ENCODE data around the gene RNF113B. TPM values are rescaled to one million over a fixed set of nuclear protein-coding genes. Genes with fewer than 3 reads are reported as not detected.

RNF113B gene
- total RNA-seq, 1 experiment from 2014 or later: not detected

DNA sequence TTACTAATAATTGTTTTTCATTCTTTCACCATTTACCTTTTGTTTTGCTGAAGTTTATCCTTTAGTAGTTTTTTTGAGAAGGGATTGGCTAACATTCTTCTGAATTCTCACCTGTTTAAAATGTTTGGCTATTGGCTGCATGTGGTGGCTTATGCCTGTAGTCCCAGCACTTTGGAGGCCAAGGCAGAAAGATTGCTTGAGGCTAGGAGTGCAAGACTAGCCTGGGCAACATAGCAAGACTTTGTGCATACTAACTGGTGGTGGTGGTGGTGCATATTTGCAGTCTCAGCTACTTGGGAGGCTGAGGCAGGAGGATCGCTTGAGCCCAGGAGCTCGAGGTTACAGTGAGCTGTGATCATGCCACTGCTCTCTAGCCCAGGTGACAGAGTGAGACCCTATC is 27.5 kb upstream of the RNF113B start:
- no peak for DNase-seq (ENCODE audit: low read depth)

DNA sequence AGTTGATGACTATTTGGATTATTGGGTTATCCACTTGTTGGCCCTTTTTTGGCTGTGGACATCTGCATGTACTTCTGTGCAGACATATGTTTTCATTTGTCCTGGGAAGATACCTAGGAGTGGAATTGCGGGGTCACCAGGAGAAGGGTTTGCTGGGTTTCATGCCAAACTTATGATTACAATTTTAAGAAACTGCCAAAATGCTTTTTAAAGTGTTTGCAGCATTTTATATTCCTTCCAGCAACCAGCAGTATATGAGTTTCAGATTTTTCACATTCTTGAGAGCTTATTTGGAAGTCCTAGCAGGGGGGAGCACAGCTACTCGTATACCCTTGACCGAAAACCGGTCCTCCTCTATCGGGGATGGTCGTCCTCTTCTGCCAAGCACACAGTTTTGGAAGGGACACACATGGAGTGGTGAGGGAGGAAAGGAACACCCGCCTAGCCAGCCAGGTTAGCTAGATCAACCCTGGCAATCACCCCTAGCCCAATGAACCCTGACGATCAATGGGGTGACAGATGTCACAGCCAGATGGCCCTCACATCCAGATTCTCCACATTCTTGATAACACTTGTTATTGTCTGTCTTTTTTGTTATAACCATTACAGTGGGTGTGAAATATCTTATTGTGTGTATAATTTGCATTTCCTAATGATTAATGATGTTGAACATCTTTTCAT is 26.7 kb upstream of the RNF113B start:
- no peak for DNase-seq (ENCODE audit: low read depth)

DNA sequence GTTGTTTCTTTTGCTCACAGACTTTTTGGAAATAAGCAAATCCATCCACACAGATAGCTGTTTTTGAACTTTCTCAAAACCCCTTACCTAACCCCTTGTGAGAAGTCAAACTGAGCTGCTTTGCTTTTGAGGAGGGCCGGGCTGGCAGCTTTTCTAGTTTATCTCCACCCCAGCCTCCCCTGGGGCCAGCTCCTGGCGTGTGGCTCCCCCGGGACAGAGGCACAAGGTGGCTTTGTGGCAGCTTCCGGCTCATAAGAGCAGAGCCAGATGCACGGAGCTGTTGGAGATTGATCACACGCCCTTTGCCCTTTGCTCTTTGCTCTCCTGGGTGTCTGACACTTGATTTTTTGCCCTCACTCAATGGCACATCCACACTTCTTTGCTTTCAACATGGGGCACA is 24.9 kb upstream of the RNF113B start:
- DNase-seq (ENCODE audit: low read depth): no peak

DNA sequence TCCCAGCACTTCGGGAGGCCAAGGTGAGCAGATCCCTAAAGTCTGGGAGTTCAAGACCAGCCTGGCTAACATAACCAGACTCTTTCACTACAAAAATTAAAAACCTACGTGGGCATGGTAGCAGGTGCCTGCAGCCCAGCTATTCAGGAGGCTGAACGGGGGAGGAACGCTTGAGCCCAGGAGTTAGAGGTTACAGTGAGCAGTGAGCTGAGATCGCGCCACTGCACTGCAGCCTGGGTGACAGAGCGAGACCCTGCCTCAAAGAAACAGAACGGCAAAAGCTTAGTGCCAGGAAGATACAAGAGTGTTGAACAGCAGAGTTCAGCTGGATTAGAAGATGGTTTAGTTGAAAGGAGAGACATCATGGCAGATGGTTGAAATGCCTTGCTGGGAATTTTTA is 24.1 kb upstream of the RNF113B start:
- no peak for DNase-seq (ENCODE audit: low read depth)

DNA sequence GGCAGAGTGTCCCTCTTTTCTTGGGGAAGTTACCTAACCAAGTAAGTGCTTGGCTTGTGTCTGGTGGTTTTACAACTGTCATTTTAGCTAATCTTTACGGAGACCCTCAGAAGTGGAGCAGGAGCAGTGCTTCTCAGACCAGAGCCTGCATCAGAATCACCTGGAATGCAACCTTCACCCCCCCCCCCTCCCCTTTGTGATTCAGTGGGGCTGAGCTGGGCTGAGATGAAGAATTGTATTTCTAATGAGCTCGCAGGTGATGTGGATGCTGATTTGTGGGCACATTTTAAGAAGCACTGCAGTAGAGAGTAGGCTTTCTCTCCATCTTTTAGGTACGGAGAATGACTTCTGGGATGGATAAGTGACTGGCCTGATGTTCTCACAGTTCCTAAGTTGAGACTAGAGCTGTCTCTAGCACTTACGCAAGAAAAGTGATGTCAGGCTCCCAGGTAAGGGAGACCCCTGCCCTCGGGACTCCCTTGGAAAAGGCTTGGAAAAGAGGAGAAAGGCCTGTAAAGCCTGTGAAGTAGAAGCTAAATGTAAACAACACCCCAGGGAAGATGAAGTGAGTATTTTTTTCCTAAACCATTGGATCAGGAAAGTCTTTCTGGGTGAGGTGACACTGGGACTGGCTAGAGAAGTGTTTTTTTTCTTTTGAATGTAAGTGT is 23.3 kb upstream of the RNF113B start:
- no peak for DNase-seq (ENCODE audit: low read depth)

DNA sequence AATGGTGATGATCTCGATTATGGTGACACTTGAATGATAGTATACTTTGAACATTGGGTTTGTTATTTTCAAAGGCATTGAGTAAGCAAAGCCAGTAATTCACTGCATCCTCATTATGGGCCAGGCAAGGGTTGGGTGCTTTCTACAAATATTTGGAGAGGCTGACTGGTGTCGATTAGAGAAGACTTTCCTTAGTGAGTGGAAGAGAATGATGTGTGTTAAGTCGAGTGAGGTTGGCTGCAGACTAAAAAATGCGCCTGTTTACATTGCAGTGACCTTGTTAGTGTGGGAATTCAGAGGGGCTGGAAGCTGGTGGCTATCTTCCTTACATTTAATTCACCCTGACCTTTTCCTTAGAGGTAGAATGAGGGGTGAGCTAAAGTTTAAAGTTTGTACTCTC is 22.4 kb upstream of the RNF113B start:
- DNase-seq (ENCODE audit: low read depth): no peak

DNA sequence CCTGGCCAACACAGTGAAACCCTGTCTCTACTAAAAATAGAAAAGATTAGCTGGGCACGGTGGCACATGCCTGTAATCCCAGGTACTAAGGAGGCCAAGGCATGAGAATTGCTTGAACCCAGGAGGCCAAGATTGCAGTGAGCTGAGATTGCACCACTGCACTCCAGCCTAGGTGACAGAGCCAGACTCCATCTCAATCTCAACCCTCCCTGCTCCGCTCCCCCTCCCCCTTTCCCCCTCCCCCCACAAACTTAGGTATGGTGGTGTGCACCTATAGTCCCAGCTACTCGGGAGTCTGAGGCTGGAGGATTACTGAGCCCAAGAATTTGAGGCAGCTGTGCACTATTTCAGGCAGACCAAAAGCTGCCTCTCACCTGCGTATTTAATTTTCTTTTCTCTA is 21.6 kb upstream of the RNF113B start:
- no peak for DNase-seq (ENCODE audit: low read depth)

DNA sequence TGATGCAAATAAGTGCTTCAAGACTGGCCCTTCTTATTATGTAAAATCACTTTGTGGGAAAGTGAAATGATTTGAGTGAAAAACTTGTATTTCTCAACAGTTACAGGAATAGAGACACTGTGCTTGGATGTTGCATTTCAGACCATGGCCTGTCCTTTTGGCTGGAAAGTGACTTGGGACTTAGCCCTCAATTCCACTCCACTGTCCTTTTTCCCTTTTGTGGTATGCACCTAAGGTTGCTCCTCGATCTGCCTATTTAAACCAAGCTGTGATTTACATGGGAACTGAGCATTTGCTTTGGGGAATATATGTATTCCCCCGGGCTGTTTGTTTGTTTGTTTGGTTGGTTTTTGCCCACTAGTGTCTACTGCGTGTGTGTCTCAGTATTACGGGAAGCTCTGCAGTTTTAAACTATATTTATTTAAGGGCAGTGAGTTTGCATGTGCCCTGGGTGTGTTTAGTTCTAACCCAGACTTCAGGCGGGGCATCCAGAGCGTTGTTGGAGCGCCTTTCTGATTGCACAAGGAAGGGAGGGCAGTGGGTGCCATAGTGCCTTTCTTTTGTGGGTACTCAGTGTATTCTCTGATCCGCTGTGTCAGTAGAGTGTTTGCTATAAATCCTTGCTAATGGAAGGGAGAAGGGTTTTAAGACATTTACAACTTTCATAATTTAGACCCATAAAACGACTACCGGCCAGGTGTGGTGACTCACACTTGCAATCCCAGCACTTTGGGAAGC is 18.2 kb upstream of the RNF113B start:
- DNase-seq (ENCODE audit: low read depth): peak; percentile 39

DNA sequence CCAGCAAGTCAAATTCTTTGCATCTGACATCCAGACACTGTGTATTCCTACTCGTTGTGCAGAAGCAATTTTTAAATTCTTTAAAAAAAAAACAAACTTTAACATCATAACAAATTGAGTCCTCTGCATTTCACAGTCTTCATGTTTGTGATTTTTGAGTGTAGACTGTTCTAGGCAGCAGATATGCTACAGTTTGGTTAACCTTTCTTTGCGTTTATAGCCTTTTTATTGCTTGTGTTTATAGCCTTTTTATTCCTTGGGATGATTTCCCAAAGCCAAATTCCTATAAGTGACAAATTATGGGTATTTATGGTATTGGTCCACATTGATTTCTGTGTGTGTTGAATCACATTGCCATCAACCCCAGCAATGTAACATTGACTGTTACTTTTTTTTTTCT is 14.9 kb upstream of the RNF113B start:
- DNase-seq (ENCODE audit: low read depth): no peak

DNA sequence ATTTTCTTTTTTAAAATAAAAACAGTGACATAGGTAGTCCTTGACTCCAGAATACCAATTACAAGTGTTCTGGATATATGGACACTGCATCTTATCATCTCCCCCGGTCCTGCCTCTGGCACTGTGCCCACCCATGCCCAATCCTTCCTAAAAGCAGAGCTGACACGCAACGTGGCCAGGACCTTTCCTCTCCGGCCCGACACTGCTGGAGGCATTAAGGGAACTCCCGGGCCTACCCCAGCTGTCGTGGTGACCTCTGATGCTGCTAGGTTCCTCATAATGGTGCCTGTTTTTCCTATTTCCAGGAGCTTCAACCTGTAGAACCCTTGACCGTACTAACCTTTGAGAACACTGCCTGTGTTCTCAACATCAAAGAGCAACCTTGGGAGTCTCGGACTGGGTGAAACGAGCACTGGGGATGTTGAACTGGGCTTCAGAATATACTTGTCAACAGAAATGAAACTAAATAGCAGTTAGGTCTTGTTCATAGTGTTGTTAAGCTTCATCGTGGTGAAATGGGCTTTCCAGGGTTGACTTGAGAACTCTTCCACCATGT is 13.9 kb upstream of the RNF113B start:
- DNase-seq (ENCODE audit: low read depth): no peak

DNA sequence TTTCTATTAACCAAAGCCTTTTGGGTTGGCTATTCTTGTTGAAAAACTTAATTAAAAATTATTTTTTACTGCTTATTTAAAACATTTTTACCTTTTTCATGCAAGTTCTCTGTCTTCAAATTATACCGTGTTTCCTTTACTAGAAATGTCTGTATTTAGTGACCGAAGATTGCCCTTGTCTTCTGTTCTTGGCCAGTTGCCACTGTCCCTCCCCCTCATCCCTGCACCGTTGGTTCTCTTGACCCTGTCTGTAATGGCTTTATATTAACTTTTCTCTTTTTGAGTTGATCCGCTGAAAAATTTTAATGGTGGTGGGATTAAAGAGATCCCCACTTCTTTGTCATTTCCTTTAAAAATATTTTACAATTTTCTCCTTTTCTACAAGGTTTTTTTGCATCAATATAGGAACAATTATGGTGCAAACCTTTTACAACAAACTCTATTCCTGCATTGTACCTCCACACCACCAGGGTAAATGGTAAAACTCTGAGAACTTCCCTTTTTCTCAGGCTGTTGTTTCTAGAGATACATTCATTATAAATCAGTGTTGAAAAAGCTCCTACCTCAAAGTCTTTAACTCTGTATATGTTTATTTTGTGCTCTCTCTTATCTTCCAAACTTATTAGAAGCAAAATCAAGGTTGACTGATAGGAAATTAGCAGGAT is 12.9 kb upstream of the RNF113B start:
- no peak for DNase-seq (ENCODE audit: low read depth)

DNA sequence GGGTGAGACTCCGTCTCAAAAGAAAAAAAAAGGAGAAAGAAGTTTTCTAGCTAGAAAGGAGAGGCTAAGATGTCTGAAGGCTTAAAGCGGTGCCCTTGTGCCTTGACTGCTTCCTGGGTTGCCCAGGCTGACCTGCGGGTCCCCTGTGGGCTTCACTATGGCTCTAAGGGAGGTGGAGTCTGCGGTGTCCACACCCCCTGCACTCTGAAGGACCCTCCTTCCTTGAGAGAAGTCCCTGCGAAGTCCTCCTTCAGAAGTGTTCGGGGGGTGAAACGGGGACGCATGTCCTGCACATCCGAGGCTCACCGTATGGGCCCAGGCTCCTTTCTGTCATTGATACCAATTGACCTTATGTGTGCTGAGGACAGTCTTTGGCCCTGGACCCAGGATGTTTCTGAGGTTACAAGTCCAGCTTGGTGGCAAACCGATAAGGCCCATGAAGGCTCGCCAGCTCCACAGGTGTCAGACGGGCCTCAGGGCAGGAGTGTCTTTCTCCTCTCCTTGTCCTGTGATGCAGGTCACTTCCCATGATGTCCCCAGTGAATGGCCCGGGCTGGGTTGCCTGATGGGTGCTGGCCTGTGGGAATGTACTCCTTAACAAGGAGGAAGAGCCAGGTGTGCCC is 11.6 kb upstream of the RNF113B start:
- no peak for DNase-seq (ENCODE audit: low read depth)

DNA sequence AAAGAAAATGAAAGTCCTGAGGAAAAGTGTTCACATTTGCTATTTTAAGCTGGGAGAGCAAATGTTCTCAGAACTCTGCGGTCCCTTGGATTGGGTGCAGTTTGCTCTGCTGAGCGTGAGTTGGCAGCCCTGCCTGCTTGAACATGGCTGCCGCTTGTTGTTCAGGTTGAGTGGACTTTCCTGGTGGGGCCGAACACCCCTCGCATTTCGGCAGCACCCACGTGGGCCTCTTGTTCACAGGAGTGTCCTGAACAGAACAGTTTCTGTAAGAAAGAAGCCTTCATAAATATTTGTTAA is 10.8 kb upstream of the RNF113B start:
- DNase-seq (ENCODE audit: low read depth): no peak

DNA sequence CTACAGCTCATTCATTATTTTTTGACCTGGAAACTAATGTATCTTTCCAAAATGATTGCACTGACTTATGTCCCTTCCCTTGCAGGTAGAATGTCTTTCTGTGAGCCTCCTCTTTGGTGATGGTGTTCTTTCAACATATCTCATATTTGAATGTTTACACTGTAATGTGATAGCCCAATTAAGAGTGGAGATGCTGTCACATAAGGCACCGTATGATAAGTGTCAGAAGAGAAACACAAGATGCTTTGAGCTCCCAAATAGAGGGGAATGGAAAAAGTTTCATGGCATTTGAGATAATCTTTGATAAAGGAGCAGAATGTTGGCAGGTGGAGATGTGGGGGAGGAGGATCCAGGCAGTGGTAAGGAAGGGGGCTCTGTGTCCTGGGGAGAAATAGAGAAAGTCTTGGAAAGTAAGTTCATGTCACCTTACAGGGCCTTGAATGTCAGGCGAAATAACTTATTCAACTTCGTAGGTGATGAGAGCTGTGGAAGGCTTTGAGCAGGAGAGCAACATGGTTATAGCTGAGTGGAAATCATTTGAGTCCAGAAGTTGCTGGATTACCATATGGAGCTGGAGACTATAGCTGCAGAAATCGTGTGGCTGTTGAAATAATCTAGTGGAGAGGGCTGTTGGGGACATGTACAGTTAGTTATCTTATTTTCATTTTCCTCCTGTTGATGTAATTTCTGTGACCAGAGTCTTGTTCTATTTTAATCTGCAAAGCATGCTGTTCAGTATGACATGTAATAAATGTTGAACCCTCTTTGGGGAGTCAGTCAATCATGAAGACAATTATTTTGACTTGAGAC is 10.3 kb upstream of the RNF113B start:
- no peak for DNase-seq (ENCODE audit: low read depth)

DNA sequence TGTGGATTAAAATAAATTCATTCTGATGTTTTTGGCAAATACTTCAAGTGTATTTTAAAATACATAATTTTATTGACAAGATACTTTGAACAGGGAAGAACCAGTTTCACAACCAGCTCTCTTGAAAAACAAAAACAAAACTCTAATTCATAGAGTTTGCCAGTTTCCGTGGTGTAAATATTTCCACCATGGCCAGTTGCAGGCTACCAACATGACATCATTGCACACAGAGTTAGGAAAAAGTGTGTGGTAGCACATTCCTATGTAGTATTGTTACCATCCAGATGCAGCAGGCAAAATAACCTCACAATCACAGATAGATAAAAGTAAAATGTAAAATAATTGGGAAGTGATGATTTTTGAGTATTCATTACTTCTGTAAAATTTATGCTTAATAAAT is 7.7 kb upstream of the RNF113B start:
- DNase-seq (ENCODE audit: low read depth): peak; percentile 24

DNA sequence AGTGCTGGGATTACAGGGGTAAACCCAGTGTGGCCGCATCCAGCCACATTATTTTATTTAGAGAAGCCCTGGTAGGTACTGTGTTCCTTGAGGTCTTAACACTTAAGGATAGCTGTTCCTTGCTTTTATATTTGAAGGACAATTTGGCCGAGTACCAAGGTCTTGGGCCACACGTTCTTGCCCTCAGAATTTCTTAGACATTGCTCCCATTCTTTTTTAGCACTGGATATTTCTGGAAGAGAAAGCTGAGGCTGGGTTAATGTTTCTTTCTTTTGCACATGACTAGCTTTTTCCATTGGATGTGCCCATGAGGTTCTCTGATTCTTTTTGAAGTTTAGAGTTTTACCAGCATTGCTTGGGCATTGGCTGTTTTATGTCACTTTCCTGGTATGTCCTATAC is 5.5 kb upstream of the RNF113B start:
- no peak for DNase-seq (ENCODE audit: low read depth)

DNA sequence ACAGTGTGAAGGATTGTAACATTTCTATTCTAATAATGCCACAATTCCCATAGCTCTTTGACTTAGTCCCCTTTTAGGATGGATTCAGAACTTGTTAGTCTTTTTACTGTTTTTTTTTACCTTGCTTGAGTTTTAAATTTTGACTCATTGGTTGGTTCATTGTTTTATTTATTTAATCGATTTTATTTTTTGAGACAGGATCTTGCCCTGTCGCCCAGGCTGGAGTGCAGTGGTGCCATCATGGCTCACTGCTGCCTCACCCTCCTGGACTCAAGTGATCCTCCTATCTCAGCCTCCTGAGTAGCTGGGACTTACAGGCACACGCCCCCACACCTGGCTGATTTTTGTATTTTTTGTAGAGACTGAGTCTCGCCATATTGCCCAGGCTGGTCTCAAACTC is 5.1 kb upstream of the RNF113B start:
- DNase-seq (ENCODE audit: low read depth): no peak

DNA sequence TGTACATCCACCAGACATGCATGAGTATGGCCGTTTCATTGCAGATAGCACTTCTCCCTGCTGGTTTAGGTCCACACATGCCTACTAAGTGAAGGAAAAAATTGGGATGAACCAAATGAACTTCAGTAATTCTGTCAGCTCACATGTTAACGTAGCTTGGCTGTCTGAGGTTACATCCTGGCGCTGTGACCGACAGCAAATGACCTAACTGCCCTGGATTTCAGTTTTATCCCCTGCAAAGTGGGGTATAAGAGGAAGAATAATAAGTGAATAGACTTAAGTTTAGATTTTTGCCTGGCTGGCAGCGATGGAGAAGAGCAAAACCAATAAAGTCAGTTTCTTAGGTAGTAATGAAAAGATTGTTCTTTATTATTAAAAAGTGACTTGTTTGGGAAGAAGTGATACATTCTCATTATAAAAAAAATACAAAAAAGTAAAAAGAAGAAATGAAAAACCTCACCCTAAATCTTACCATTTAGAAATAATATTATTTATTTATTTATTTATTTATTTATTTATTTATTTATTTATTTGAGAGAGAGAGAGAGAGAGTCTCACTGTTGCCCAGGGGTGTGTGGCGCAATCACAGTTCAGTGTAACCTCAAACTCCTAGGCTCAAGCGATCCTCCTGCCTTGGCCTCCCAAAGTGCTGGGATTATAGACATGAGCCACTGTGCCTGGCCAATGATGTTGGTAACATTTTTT is 4.2 kb upstream of the RNF113B start:
- DNase-seq (ENCODE audit: low read depth): no peak

DNA sequence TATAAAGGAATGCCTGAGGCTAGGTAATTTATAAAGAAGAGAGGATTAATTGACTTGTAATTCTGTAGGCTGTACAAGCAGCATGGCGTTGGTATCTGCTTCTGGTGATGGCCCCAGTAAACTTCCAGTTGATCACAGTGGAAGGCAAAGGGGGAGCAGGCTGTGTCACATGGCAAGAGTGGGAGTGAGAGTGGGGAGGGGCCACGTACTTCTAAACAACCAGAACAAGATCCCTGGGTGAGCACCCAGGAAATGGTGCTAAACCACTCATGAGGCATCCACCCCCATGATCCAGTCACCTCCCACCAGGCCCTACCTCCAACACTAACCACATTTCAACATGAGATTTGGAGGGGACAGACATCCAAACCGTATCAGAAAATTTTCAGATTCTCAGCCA is 3.0 kb upstream of the RNF113B start:
- no peak for DNase-seq (ENCODE audit: low read depth)

DNA sequence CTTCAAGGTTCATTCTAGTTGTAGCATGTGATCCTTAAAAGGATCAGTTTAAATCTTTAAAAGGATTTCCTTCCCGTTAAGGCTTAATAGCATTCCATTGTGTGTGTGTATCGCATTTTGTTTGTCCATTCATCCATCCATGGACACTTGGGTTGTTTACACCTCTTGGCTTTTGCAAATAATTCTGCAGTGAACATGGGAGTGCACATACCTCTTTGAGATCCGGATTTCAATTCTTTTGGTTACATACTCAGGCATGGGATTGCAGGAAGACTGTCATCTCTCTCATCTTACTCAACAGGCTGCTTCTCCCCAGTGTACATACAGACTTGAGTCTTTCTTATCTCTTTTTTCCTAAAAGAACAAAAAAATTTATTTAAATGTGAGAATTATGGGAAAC is 1.2 kb downstream of the RNF113B start:
- no peak for DNase-seq (ENCODE audit: low read depth)

DNA sequence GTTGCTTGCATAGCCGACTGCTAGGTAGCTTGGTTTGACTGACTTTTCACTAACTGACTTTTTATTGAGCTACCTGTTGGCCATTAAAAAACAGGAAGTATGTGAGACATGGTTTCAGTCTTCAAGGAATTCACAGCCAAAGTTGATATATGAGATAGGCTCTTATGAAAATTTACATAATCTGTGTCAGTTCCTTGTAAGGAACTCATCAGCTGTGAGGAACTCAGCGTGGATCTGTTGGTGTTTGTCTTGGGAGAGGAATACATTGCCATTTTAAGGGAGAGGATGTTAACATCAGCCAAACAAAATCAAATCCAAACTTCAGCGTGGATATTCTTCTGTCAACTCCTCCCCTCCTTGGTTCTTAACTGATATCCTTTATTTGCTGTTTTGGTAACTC is 2.0 kb downstream of the RNF113B start:
- peak; percentile 42 for DNase-seq (ENCODE audit: low read depth)
